DND-41 (cell line): ENCODE data around the gene LACTB.

ENCODE experiments used
- CTCF ChIP-seq: IDR thresholded peaks from 2 replicates; pipeline ENCODE4 v1.5.1; 2012; ENCODE audit warnings: borderline replicate concordance, low read length, moderate library complexity, mild to moderate bottlenecking; ENCODE audit not compliant: poor library complexity, severe bottlenecking; ENCODE audit errors: extremely low read depth
- EZH2 ChIP-seq: IDR thresholded peaks from 3 replicates; pipeline ENCODE4 v1.6.1; 2012; ENCODE audit warnings: borderline replicate concordance, low read depth, mild to moderate bottlenecking, moderate library complexity, low read length, inconsistent platforms; ENCODE audit not compliant: severe bottlenecking

GRCh38 chr15:63079947-63080626, 41.6 kb upstream of the LACTB start:
- TF ChIP-seq CTCF, result no peak
- no peak for TF ChIP-seq EZH2
